HCT116 (cell line): ENCODE measurements around the gene CCDC91. TPM values are rescaled to one million over a fixed set of nuclear protein-coding genes. Genes with fewer than 3 reads are reported as not detected.

Experiments
- ATAC-seq: fragments of 200-7000 bp; cut with Tn5 transposase; 2 replicates; pipeline ENCODE4 v1.9.1; 2020; ENCODE audit warnings: mild to moderate bottlenecking, moderate library complexity
- BruUV-seq: library from RNA; stranded (reverse); fragments of 400-500 nt; replicated peaks from 2 replicates; lab custom pipeline; 2021; lab: Mats Ljungman, UMichigan
- CTCF ChIA-PET: fragments of 300-600 bp; sonication (Branson Sonifier 250); formaldehyde crosslinking; loops from one replicate; lab custom pipeline; 2021; ENCODE audit warnings: antibody characterized with exemption; lab: Charles Lee
- POLR2A ChIA-PET: fragments of 300-600, 350-600 bp; sonication (Branson Sonifier 250); formaldehyde crosslinking; loops from one replicate; lab custom pipeline; 2021; ENCODE audit warnings: antibody characterized with exemption; lab: Charles Lee
- RAD21 ChIA-PET, 2 experiments: fragments of 300-600 bp; sonication (Branson Sonifier 250); formaldehyde crosslinking; loops; one replicate each; lab custom pipeline; 2023; ENCODE audit warnings: low total read pairs in 2 of 2; ENCODE audit not compliant: uncharacterized antibody in 2 of 2, unreplicated experiment in 2 of 2, low non-redundant PET in 1 of 2; lab: Charles Lee
- DNase-seq: peaks from one replicate; pipeline ENCODE4 v3.0.0-alpha.2; 2010; ENCODE audit warnings: low read depth, low spot score
- H2AFZ ChIP-seq: fragments of 200-600 bp; shearing (Covaris generic), sonication (generic); 2 replicates; pipeline ENCODE4 v1.6.1; 2017; ENCODE audit warnings: low read depth, mixed run types, mixed read lengths, antibody characterized with exemption, low read length; ENCODE audit not compliant: poor library complexity, severe bottlenecking
- H3K27ac ChIP-seq: 2 replicates; pipeline ENCODE4 v1.5.1; 2012; ENCODE audit warnings: low read depth, low read length
- H3K27me3 ChIP-seq: fragments of 200-600 bp; sonication (generic); 2 replicates; pipeline ENCODE4 v1.6.1; 2016; ENCODE audit warnings: mixed run types, low read length, mixed read lengths; ENCODE audit not compliant: insufficient read depth
- H3K36me3 ChIP-seq, 2 experiments: fragments of 200-500 bp in 1 of 2; fragments of 200-600 bp in 1 of 2; sonication (Bioruptor generic) in 1 of 2; sonication (generic) in 1 of 2; 2 replicates each; pipeline versions ENCODE4 v1.5.1 to v1.6.1; 2014 to 2016; ENCODE audit warnings: low read length in 2 of 2, inconsistent platforms in 1 of 2, mixed read lengths in 1 of 2, mixed run types in 1 of 2; ENCODE audit not compliant: insufficient read depth in 2 of 2, control insufficient read depth in 1 of 2
- H3K4me1 ChIP-seq, 2 experiments: fragments of 200-600 bp in 1 of 2; sonication (generic) in 1 of 2; 2 replicates each; pipeline versions ENCODE4 v1.5.1 to v1.6.1; 2012 to 2017; ENCODE audit warnings: low read length in 2 of 2, inconsistent platforms in 1 of 2, mild to moderate bottlenecking in 1 of 2, mixed read lengths in 1 of 2, mixed run types in 1 of 2, moderate library complexity in 1 of 2; ENCODE audit not compliant: insufficient read depth in 2 of 2, control insufficient read depth in 1 of 2
- H3K4me2 ChIP-seq: fragments of 200-600 bp; sonication (generic); 2 replicates; pipeline ENCODE4 v1.6.1; 2017; ENCODE audit warnings: mixed run types, low read length, mixed read lengths
- H3K4me3 ChIP-seq, 2 experiments: fragments of 200-600 bp in 1 of 2; sonication (generic) in 1 of 2; replicated peaks in 1 of 2; 2 replicates each; pipeline ENCODE4 v1.5.1; 2011 to 2016; ENCODE audit warnings: low read length in 2 of 2, control low read depth in 1 of 2, low read depth in 1 of 2, mild to moderate bottlenecking in 1 of 2, mixed read lengths in 1 of 2, mixed run types in 1 of 2
- H3K79me2 ChIP-seq: fragments of 200-600 bp; sonication (generic); 2 replicates; pipeline ENCODE4 v1.6.1; 2017; ENCODE audit warnings: mild to moderate bottlenecking, mixed run types, low read length, moderate library complexity, mixed read lengths; ENCODE audit not compliant: insufficient read depth
- H3K9ac ChIP-seq: fragments of 200-600 bp; sonication (generic); 2 replicates; pipeline ENCODE4 v1.6.1; 2016; ENCODE audit warnings: low read length, mixed read lengths
- H3K9me2 ChIP-seq: fragments of 200-600 bp; sonication (generic), shearing (Covaris generic); 2 replicates; pipeline ENCODE4 v1.6.1; 2017; ENCODE audit warnings: mixed run types, mild to moderate bottlenecking, moderate library complexity; ENCODE audit not compliant: insufficient read depth
- H3K9me3 ChIP-seq, 2 experiments: fragments of 200-500 bp in 1 of 2; fragments of 200-600 bp in 1 of 2; sonication (Bioruptor generic) in 1 of 2; sonication (generic) in 1 of 2; 2 replicates each; pipeline ENCODE4 v1.6.1; 2014 to 2017; ENCODE audit warnings: low read length in 2 of 2, mixed read lengths in 2 of 2, inconsistent platforms in 1 of 2, low read depth in 1 of 2, mild to moderate bottlenecking in 1 of 2, mixed run types in 1 of 2, moderate library complexity in 1 of 2; ENCODE audit not compliant: control insufficient read depth in 1 of 2, insufficient read depth in 1 of 2
- H4K20me1 ChIP-seq: fragments of 200-600 bp; sonication (generic), shearing (Covaris generic); 2 replicates; pipeline ENCODE4 v1.6.1; 2017; ENCODE audit warnings: mixed run types, mild to moderate bottlenecking, moderate library complexity; ENCODE audit not compliant: insufficient read depth
- EGR1 ChIP-seq: IDR thresholded peaks from 2 replicates; pipeline ENCODE4 v1.6.1; 2012; ENCODE audit warnings: low read depth
- ELF1 ChIP-seq: IDR thresholded peaks from 2 replicates; pipeline ENCODE4 v1.6.1; 2012; ENCODE audit warnings: low read depth, borderline replicate concordance
- EZH2 ChIP-seq: fragments of 200-600 bp; sonication (generic); IDR thresholded peaks from 2 replicates; pipeline ENCODE4 v1.6.1; 2017; ENCODE audit warnings: antibody characterized with exemption, mixed run types
- JUND ChIP-seq: IDR thresholded peaks from 2 replicates; pipeline ENCODE4 v1.6.1; 2012
- SIN3A ChIP-seq: IDR thresholded peaks from 2 replicates; pipeline ENCODE4 v1.6.1; 2012; ENCODE audit warnings: low read depth
- TCF7L2 ChIP-seq: IDR thresholded peaks from 2 replicates; pipeline ENCODE4 v1.7.0; 2011; ENCODE audit warnings: borderline replicate concordance, inconsistent platforms; ENCODE audit not compliant: insufficient read depth, insufficient read length; ENCODE audit errors: extremely low read depth
- YY1 ChIP-seq: IDR thresholded peaks from 2 replicates; pipeline ENCODE4 v1.6.1; 2011; ENCODE audit warnings: low read length, low read depth, moderate library complexity, mild to moderate bottlenecking; ENCODE audit not compliant: insufficient replicate concordance; ENCODE audit errors: extremely low read depth
- ZFX ChIP-seq: fragments of 450-650 bp; IDR thresholded peaks from 2 replicates; pipeline ENCODE4 v1.6.1; 2017
- intact Hi-C: fragments of 100-400 bp; cut with micrococcal nuclease; formaldehyde crosslinking; loops from 2 replicates; pipeline ENCODE4 v1.10.0; 2022
- total RNA-seq: library from RNA; stranded (reverse); gene quantifications from one replicate; pipeline ENCODE4 v1.2.1, GENCODE V29; 2021; ENCODE audit not compliant: unreplicated experiment
- TF ChIP-seq, protein P1 (sequence below): IDR thresholded peaks from 2 replicates; pipeline ENCODE4 v1.6.1; 2012; ENCODE audit warnings: low read depth
- TF ChIP-seq, protein P2 (sequence below): IDR thresholded peaks from 2 replicates; pipeline ENCODE4 v1.6.1; 2011; ENCODE audit warnings: mild to moderate bottlenecking, low read length, moderate library complexity; ENCODE audit not compliant: insufficient replicate concordance; ENCODE audit errors: extremely low read depth

CCDC91 gene
- total RNA-seq, 1 experiment from 2014 or later: 18.1 TPM

DNA sequence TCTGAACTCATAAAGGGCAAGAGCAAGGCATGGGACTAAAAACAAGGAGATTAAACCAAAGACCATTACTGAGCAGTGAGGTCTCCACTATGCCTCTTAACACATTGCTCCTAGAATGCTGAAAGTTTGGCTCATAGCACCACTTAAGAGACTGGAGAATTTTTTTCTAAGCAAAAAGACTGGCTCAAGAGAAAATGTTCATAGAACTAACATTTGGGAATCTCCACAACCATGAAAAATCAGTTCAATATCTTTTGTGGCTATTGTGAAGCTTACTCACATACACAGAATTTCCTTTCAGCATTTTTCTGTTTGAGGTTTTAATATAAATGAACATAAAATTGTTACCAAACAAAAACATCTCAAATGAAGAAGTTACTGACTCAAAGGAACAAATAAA is 255.8 kb downstream of the CCDC91 start:
- Histone ChIP-seq H3K27ac (no peak overlapping the region), H3K36me3 (no peaks in the 10 kb centered on the region)
- POLR2A ChIA-PET: no interaction called here
- no peak for TF ChIP-seq YY1
- no peak for TF ChIP-seq EZH2
- no peak for TF ChIP-seq SIN3A
- TF ChIP-seq JUND: no peak
- TF ChIP-seq, protein P1, sequence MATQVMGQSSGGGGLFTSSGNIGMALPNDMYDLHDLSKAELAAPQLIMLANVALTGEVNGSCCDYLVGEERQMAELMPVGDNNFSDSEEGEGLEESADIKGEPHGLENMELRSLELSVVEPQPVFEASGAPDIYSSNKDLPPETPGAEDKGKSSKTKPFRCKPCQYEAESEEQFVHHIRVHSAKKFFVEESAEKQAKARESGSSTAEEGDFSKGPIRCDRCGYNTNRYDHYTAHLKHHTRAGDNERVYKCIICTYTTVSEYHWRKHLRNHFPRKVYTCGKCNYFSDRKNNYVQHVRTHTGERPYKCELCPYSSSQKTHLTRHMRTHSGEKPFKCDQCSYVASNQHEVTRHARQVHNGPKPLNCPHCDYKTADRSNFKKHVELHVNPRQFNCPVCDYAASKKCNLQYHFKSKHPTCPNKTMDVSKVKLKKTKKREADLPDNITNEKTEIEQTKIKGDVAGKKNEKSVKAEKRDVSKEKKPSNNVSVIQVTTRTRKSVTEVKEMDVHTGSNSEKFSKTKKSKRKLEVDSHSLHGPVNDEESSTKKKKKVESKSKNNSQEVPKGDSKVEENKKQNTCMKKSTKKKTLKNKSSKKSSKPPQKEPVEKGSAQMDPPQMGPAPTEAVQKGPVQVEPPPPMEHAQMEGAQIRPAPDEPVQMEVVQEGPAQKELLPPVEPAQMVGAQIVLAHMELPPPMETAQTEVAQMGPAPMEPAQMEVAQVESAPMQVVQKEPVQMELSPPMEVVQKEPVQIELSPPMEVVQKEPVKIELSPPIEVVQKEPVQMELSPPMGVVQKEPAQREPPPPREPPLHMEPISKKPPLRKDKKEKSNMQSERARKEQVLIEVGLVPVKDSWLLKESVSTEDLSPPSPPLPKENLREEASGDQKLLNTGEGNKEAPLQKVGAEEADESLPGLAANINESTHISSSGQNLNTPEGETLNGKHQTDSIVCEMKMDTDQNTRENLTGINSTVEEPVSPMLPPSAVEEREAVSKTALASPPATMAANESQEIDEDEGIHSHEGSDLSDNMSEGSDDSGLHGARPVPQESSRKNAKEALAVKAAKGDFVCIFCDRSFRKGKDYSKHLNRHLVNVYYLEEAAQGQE: no peak
- no peak for TF ChIP-seq ELF1
- TF ChIP-seq, protein P2, sequence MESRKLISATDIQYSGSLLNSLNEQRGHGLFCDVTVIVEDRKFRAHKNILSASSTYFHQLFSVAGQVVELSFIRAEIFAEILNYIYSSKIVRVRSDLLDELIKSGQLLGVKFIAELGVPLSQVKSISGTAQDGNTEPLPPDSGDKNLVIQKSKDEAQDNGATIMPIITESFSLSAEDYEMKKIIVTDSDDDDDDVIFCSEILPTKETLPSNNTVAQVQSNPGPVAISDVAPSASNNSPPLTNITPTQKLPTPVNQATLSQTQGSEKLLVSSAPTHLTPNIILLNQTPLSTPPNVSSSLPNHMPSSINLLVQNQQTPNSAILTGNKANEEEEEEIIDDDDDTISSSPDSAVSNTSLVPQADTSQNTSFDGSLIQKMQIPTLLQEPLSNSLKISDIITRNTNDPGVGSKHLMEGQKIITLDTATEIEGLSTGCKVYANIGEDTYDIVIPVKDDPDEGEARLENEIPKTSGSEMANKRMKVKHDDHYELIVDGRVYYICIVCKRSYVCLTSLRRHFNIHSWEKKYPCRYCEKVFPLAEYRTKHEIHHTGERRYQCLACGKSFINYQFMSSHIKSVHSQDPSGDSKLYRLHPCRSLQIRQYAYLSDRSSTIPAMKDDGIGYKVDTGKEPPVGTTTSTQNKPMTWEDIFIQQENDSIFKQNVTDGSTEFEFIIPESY: no peak
- no peak for TF ChIP-seq TCF7L2
- TF ChIP-seq ZFX: no peak
- no peak for TF ChIP-seq EGR1
- TF ChIP-seq, all 23 proteins: peak for 0
- Histone ChIP-seq H3K4me1 (no peaks in the 10 kb centered on the region), H2AFZ (no peak overlapping the region), H3K4me2 (no peak overlapping the region), H3K9me3 (no peaks in the 10 kb centered on the region), H4K20me1 (no peaks in the 10 kb centered on the region), H3K9ac (no peak overlapping the region), H3K4me3 (no peak overlapping the region), H3K79me2 (no peaks in the 10 kb centered on the region), H3K27me3 (no peaks in the 10 kb centered on the region), H3K9me2 (no peaks in the 10 kb centered on the region)
- DNase-seq (no peak), ATAC-seq (no peak)
- intact Hi-C loops: no loop called here
- CTCF ChIA-PET: no interaction called here
- RAD21 ChIA-PET: no interaction called here
- BruUV-seq: no TSS peak
